Stimulated activated CD8-positive, alpha-beta memory T cell treated with anti-CD3 and anti-CD28 coated beads, Interleukin-7, amount 100 ng/mL, for 24 hours (primary cell): Measurements from ENCODE around the gene GOLGA6D.
"Not testable (repeated sequence)": the region's sequence is repeated elsewhere in the genome, so short reads cannot be mapped to it uniquely, and the experiment has no call there.

Source experiments
- DNase-seq: peaks from one replicate; pipeline ENCODE4 v3.0.0-alpha.2; 2020; ENCODE audit warnings: low read depth

GOLGA6D gene, protein sequence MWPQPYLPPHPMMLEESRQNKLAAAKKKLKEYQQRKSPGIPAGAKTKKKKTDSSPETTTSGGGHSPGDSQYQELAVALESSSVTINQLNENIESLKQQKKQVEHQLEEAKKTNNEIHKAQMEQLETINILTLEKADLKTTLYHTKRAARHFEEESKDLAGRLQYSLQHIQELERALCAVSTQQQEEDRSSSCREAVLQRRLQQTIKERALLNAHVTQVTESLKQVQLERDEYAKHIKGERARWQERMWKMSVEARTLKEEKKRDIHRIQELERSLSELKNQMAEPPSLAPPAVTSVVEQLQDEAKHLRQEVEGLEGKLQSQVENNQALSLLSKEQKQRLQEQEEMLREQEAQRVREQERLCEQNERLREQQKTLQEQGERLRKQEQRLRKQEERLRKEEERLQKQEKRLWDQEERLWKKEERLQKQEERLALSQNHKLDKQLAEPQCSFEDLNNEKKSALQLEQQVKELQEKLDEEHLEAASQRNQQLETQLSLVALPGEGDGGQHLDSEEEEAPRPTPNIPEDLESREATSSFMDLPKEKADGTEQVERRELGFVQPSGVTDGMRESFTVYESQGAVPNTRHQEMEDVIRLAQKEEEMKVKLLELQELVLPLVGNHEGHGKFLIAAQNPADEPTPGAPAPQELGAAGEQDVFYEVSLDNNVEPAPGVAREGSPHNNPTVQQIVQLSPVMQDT

DNA sequence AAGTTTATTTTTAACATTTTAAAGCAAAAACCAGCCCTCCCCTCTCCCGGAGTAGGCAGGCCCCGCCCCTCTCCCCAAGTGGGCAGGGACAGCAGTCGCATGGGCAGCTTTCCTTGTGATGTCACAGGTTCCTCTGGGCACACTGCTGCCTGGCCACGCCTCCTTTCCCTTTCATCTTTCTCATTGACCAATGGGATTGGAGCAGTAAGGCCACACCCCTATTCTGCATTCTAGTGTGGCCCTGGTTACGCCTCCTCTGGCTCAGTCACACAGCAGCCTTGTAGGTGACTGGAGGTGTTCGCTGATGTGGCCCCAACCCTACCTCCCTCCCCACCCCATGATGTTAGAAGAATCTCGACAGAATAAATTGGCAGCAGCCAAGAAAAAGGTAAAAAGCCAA, at the start of gene GOLGA6D:
Gene GOLGA6D, plus strand, starts transcription at position 264 of the 400 bp plus-strand sequence. Its CDS starts 41 bp downstream, at position 305.
- not testable (repeated sequence) for DNase-seq

DNA sequence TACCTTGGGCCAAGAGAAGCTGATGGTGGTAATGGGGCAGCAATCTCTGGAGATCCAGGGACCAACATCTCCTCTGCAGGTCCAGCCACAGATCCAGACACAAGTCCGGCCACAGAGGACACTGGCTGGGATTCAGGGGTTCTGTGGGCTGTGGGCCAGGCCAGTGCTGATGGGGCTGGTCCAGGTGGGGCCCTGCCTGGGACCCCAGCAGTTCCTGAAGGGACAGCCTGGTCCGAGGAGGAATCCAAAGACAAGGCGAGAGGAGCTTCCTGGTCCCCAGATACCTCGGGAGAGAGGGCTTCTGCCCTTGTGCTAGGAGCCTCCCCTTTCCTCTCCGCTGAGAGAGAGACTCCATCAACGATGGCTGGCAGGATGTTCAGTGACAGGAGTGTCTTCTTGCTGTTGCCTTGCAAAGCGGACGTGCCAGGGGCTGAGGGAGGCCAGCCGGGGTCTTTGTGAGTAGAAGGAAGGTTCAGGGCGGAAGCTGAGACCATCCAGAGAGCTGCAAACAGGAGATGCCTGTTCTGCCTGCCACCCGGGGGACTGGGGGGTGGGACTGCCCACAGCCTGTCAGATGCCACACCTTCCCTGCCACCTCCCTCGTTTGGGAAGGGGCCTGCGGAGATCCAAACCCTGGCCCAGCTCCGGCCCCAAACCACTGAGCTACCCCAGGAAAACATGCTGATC, 49.0 kb upstream of the GOLGA6D start:
- no peak for DNase-seq

DNA sequence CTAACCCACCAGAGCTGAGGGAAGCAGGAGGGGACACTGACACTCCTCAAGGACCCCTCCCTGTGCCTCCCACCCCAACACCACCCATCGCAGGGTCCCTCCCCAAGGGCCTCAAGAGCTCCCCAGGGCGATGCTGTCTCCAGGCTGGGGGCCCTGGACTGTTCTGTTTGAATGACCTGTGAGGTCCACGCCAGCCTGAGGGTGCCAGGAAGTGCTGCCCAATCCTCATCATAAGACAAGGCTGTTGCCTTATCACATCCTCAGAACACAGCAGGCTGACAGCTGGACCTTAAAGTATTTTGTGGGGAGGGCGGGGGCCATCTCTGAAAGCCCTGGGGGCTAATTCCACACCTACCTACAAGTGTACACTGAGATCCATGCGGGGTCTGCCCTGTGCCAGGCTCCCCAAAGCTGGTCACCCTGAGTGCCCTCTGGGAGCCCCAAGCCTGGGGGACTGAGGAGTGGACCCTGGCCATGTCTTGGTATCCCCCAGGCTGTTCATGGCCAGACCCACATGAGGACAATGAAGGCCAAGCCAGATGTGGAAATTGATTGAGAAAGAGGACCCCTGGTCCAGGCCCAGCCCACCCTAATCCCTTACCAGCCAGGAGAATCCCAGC, 48.3 kb upstream of the GOLGA6D start:
- no peak for DNase-seq

DNA sequence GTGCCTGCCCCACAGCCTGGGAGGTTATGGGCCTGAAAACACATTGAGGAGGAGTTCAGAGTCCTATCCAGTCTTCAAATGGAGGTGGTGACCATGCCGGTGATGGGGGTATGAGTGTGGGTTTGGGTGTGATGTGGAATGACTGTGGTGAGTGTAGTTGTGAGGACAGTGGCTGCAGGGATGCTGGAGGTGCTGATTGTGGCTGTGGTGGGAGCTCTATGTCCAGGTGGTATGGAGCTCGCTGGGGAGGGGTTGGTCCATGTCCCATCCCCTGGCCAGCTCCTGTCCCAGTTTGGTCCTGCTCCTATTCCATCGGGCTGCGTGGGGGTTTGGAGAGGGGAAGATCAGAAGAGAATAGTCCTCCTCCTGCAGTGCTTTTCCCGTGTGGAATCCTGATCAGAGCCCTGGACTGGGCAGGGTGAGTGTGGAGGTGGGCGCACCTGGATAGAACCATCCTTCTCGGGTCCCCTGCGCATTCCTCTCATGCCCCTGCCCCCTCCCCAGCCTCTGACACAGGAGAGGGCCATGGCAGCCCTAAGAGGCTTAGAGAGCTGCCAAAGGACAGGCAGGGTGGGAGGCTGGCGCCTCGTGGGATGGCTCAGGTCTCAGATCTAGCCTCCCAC, 47.5 kb upstream of the GOLGA6D start:
- no peak for DNase-seq

DNA sequence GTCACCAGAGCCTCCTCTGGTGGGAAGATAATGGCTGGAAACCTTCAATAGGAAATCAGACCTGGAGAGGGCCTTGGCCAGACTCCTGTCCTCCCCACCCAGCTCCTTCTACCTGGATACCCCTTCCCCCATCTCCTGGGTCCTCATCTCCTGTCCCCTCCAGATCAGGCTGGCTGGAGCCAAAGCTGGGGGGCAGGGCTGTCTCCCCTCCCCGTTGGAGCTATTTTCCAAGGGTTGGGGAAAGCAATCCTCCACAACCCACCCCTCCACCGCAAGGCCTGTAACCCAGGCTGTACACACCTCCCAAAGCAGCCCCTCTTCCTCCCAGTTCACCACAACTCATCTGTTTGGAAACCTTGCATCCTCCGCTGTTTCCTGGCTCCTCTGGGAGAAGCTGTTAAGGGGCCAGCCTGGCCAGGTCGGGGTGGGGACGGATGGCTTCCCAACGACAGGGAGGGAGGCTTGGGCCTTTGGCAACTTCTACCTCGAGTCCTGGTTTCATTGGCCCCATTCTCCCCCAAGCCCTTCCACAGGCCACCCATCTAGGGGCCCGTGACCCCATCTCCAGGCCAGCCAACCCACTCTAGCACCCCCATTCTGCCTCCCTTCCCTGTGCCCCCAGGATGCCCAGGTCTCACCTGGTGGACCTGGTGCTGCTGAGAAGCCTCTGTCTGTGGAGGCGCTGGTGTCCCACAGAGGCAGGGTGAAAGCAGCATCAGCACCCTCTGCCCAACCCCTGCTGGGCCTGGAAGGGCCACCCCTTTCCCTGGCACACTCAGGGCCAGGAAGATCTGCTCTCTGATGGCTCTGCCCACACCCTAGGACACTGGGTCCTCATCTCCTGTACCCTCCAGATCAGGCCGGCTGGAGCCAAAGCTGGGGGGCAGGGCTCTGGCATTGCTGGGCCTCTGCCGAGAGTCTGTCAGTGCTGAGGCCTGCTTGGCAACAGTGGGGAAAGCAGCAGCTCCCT, 46.6 kb upstream of the GOLGA6D start:
- DNase-seq, result no peak

DNA sequence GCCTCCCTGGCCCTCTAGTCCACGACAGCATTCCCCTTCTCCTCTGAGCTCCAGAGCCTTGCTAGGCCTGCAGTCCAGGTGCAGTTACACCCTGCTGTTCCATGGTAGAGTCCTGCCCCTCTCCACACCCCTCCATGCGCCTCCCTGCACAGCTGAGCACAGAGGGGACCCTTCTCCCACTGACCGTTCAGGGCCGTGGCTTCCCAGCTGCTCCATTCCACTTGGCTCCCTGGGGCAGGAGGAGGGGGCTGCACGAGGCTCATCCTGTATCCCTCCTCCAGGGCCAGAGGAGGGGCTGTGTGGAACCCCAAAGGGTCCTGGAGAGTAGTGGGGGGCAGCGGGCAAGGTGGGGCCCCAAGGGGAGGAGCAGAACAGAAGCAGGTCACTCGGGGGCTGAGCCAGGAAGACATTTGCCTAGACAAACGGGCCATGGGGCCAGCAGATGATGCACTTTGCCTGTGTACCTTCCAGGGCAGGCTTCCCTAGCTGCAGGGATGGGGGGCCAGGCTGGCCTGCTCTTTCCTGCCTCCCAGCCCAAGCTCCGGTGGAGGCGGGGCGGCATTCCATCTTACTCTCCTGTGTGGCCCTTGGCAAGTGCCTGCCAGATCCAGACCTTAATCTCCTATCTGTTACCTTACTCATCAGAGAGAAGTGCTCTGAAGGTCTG, 45.2 kb upstream of the GOLGA6D start:
- no peak for DNase-seq

DNA sequence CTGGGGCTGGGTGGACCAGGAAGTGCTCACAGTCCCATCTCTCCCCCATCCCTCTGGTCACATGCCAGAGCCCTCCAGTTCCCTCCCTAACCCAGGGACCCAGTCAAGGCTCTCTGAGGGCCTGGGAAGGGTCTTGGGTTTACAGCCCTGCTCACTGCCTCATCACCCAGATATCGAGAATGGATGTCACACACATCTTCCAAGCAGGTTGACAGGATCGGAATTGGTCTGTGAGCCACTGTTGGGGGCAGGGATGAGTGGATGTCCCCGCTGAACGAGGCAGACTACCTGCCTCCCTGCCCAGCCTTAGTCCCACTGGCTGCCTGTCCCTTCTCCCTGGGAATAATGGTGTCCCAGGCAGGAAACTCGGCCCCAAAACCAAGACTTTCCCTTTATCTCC, 44.5 kb upstream of the GOLGA6D start:
- no peak for DNase-seq

DNA sequence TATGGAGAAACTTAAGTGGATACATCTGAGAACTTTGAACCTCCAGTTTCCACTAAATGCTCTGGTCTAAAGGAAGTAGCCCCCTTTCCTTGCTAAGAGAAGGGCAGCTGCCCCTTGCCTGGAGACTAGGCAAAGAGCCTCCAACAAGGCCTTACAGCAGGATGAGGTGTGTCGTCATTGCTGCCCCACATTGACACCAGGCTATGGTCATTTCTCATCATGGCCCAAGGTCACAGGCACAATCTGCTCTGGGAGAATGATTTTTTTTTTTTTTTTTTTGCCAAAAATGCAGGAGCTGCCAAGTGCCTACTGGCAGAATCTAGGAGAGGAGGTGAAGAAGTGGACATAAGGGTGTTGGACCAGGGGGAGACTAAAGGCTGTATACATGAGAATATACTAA, 36.9 kb upstream of the GOLGA6D start:
- not testable (repeated sequence) for DNase-seq

DNA sequence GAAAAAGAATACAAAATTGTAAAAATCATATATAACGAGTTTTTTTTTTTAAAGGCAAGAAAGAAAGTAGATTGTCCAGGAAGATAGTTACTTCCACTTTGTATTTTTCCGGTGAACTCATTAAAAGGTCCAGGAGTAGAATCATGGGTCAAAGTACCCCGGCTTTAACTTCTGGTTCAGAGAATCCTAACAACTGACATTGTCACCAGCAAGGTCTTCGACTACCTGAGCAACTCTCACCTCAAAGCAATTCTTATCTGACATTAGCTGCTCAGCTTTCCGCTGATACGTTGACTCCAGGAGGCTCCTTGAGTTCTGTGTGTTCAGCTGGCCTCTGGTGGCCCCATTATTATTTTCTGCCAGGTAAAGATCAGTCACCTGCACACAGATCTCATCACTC, 33.6 kb upstream of the GOLGA6D start:
- not testable (repeated sequence) for DNase-seq

DNA sequence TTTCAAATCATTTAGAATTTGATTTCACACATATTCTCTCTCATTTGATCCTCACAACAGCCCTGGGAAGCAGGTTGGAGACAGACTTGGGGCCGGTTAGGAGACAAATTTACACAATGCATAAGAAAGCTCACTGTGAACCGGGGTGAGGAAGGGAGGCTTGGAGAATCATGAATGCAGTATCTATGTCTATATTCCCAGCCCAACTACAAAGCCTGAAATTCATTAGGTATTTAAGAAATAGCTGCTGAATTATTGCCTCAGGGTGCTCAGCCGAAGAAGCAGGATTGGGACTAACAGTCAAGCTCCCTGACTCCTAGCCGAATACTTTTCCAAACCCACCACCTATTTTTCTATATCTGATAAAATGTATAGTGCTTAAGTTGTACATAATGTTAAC, 32.9 kb upstream of the GOLGA6D start:
- no peak for DNase-seq

DNA sequence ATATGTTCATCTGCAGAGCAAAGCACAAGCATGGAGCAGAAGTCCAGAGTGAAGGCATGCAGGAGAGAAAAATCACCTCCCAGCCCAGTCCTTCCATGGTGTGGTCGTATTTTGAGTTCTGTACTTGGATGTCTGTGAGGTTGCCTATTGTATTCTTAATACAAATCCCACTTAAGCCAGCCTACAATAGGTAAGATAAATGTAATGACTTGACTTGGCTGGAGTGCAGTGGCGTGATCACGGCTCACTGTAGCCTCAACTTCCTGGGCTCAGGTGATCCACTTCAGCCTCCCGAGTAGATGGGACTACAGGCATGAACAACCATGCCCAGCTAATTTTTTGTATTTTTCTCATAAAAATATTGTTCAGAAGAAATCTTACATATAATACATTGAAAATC, 31.3 kb upstream of the GOLGA6D start:
- not testable (repeated sequence) for DNase-seq

DNA sequence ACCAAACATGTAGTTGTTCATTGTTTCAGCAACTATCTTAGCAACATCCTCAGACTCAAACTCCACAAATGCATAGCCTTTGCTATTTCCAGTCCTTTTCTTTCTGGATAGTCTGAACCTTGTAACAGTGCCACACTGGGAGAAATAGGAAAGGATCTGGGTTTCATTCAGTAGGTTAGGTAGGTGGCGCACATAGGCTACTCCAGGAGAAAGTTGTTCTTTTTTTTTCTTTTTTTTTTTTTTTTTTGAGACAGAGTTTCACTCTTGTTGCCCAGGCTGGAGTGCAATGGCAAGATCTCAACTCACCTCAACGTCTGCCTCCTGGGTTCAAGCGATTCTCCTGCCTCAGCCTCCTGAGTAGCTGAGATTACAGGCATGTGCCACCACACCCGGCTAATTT, 30.4 kb upstream of the GOLGA6D start:
- not testable (repeated sequence) for DNase-seq

DNA sequence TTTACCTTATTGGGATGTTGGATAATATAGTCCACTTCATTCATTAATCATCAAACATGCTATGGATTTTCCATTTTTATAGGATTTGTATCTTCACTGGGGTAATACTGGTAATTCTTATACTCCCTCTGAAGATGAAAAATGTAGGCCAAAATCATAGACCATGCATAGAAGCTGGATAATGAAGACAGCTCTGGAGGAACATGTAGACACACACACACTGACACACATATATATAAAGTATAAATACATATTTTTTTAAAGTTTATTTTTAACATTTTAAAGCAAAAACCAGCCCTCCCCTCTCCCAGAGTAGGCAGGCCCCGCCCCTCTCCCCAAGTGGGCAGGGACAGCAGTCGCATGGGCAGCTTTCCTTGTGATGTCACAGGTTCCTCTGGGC, 24.6 kb upstream of the GOLGA6D start, which contains the start of gene GOLGA6C:
Gene GOLGA6C, plus strand, starts transcription at position 301 of the 400 bp plus-strand sequence. CDS start 265 bp downstream, outside the sequence.
- DNase-seq, result not testable (repeated sequence)

DNA sequence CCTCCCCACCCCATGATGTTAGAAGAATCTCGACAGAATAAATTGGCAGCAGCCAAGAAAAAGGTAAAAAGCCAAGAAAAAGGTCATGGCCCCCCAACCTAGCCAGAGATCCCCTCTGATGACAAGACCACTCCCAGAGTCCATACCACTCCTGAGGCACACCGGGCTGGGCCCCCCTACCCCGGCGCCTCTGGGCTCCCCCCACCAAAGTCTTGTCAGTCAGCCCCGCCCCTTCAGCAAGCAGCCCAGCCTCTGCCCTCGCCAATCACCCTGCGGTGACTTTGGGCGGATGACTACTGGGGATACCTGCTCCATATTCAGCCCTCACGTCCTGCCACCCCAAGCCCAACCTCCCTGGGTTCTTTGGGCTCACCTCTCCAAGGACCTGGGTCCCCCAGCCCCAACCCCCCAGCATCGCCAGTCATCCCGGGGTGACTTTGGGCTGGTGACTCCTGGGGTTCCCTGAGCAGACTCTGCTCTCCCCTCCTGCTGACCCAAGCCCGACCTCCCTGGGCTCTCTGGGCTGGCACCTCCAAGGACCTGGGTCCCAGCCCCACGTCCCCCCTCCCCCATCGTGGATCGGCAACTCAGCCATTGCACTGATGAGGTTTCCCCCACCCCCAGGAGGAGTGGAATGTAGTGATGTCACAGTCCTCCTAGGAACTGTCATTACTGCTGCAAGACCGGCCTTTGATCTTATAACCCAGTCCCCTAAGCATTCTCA, 23.9 kb upstream of the GOLGA6D start:
- not testable (repeated sequence) for DNase-seq

DNA sequence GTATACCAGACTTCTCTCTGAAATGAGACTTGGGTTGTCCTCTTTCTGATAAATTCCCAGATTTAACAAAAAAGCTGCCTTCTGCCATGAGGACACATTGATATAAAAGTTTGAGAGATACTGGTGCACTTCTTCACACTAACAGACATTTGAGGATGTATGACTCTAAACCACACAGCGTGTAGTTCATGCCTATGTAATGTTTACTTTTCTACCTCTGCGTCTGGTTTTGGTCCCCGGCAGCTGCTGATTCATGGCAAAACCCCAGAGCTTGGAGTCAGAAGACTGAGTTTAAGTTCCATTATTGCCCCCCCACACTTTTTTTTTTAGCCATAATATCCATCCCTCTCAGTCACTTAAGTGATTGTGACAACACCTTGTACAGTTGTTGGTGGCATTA, 22.8 kb upstream of the GOLGA6D start:
- not testable (repeated sequence) for DNase-seq

DNA sequence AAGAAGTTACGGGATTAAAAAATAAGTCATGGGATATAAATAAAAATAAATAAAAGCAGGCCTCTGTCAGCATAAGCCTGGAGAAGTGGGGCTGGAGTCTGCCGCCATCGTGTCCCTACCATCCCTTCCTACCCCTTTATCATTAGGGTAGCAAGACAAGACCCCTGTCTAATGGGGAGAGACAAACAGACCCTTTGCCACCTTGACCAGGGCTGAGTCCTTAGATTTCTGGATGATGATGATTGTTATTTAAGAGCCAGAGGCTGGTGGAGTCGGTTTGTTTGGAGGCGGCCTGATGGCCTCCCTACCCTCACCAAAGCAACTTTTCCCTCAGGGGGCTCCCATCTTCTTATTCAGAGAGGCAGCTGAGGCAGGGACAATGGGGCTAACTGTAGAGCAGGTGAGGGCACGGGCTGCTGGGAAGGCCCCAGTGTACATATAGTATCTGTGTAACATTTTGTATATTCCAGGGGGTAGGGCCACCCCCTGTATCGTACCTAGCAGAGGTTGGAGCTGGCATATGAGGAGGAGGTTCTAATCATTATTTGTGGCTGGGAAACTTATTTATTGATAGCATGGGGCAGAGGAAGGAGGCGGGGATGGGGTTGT, 8.8 kb upstream of the GOLGA6D start:
- not testable (repeated sequence) for DNase-seq

DNA sequence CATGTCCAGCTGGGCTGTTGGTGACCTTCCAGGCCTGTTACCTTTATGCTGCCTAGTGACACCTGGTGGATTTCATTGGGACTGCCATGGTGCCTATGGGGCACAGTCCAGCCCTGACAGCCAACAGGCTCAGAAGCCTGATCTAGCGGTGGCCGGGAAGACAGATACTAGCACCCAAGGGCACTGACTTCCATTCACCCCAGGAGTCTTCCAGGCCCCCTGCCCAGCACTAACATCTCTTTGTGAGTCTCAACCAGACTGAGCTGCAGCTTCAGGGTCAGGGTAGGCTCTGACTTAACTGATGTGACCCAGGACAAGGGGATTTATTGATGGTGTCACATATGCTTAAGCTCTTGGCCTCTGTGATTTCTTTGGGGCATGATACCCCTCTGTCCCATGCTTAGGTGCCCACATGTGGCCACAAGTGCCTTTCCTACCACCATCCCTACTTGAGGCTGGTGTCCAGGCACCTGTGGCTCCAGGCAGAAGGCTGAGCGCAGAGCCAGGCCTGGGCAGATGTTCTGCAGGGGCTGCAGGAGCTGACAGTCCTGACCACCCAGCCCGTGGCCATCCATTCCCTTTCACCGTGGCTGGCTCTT, 8.0 kb upstream of the GOLGA6D start:
- peak; percentile 48 for DNase-seq

DNA sequence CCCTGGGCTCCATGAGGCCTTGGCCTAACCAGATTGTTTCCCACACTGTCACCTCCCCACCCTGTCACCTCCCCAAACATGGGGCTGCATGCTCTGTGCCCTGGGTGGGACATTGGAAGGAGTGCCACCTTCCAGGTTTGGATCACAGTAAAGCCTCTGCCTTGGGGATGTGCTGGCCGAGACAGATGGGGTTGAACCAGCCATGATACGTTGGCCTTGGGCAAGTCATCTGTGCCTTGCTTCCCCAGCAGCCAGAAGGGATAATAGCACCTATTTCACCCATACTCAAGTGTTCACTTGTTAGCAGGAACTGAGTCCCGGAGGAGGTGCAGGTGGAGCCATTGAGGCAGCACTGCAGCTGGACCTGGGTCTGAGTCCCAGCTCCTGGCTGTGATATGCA, 7.0 kb upstream of the GOLGA6D start:
- not testable (repeated sequence) for DNase-seq
